GM19438 (cell line): ENCODE data around the gene ATP8B2.
"Not testable (repeated sequence)": the region's sequence is repeated elsewhere in the genome, so short reads cannot be mapped to it uniquely, and the experiment has no call there.

Experiments used
- ATAC-seq: cut with Tn5 transposase; IDR thresholded peaks from one replicate; pipeline ENCODE4 v1.9.1; 2021; ENCODE audit warnings: low read depth; ENCODE audit not compliant: unreplicated experiment

The ATP8B2 gene

DNA sequence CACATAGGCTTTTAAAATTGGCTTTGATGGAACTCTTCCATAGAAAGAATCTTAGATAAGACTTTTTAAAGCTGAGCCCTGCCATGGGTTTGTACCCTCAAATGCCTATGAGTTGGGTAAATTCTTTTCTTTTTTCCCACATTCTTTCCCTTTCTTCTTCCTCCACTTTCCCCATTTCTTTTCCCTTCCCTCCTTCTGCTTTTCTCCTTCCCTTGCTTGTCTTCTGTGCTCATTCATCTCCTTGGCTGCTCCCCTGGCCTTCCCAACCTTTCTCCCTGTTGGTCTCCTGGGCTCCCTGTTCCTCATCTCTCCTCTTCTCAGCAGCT, 3.8 kb upstream of the ATP8B2 start:
- ATAC-seq = not testable (repeated sequence)

DNA sequence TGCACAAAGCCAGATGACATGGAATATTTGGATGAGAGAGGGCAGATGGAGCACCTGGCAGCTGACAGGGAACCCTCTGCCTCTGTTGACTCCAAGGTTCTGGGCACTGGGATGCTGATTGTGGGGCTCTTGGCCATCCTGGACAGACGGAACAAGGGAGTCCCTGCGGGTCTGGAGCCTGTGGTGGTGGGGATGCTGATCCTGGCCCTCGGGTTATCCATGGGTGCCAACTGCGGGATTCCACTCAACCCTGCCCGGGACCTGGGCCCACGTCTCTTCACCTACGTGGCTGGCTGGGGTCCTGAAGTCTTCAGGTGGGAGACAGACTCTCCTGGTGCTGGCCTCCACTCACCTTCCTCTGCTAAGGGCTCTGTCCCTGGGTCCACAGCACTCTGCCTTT, 1.8 kb upstream of the ATP8B2 start:
- no peak for ATAC-seq

DNA sequence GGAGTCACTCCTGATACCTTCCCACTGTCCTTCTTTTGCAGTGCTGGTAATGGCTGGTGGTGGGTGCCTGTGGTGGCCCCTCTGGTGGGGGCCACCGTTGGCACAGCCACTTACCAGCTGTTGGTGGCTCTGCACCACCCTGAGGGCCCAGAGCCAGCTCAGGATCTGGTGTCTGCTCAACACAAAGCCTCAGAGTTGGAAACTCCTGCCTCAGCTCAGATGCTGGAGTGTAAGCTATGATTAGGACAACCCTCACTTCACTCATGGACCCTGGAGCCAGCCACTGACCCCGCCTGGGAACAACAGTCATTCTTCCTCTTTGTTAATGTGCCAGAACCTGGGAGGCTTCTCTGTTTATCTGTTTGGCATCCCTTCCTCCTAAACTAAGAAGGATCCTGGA, 1.1 kb upstream of the ATP8B2 start:
- ATAC-seq = no peak

DNA sequence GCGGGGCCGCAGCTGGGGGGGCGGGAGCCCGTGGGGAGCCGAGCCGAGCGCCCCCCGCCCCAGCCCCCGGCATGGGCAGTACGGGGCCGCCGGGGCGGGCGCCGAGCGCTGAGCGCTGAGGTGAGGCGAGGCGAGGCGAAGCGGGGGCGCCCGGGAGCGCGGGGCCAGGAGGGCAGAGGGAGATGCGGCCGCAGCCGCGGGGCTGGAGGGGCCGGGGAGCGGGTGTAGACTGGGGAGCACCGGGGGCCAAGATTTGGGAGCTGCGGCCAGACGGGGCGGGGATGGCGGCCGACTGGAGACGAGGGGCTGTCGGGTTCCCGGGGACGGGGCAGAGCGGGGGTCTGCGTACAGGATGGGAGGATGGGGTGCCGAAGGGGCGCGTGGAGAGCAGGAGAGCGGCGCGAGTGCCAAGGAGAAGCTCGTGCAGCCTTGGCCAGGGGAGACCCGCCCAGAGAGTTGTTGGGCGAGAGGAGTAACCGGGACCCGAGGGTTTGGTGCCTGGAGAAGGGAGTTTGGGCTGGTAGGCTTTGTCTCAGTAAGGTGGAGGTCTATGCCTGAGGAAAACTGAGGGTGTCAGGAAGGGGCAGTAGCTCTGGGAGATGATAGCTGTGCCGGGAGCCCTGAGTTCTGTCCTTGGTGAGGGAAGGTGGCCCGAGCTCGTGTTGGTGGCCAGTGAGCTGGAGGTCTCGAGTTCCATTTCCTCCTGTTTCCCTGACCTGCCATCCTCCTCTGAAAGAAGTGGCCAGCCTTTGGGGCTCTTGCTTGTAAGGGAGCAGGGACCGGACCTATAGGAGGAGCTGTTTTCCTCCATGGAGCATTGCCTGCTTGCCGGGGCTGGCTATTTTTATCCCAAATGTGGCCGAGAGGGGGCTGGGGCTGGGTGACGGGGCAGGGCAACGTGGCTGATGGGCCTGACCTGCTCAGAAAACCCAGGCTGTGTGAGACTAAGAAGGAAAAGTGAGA, 539 bp downstream of the ATP8B2 start:
- no peak for ATAC-seq

DNA sequence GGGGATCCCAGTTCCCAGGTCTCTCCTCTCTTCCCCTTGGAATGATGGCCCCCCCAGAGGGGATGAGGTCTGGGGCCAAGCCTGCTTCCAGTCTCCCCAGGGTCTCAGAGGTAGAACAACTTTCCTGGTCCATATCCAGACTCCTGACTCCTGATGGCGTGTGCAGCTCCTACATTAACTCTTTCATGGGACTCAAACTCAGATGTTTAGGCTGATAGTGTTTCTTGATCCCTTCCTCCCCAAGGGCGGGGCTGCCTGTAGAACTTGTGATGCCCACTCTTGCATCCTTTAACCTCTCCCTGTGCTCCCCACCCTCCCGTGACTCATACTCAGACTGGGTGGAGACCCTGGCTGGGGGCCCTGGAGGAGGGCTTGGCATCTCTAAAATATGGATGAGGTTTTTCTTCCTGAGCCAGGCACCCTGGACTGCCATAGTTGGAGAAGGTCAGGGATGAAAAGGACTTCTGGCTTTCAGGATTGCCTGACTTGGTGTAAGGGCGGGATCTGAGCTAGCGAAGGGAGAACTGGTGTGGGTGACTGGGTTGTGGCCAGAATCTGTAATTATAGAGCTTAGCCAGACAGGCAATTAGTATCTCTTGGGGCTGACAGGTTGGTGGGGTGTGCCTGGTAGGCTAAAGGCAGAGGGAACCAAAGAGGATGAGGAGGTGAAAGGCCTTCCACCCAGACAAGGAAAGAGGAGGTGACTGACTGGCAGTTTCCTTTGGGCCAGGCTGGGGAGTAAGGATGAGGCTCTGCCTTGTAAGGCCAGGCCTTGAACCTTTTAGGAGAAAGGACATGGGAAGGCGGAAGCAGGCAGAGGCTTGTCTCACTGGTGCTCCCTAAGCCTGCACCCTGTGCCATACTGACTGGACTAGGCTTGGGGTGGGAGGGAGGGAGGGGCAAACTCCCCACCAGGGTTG, 1.5 kb downstream of the ATP8B2 start:
- no peak for ATAC-seq

DNA sequence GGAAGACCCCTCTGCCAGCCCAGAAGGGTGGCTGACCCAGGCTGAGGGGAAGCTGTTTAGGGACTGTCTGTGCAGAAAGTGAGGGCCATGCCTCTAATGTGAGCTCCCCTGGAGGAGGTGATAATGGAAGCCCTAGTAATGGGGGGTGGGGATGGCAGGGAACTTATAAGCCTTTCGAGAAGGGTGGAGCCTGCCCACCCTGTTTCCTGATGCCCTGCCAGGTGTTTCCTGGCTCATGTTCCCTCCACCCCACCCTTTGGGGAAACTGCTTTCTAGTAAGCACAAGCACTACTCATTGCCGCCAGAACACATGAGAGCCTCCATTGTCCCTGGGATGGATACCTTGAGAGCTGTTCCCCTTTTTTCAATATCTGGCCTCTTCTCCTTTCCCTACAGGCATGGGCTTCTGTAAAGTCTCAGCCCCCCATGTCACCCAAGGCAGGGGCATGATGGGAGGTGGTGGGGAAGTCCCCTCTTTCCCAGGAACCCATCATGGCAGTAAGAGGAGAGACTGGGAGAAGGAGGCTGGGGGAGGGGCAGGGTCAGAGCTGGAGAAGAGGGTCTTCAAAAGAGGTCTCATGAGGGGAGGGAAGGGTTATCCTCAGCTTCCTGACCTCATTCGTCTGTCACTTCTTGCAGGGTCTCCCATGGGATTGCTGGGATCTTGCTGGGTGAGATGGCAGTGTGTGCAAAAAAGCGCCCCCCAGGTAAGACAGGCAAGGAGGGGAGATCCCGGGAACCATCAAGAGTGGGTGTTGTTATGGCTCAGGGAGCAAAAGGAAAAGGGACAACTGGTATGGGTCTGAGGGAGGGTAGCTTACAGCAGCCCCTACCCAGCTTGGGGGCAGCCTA, 2.4 kb downstream of the ATP8B2 start:
- ATAC-seq = no peak

DNA sequence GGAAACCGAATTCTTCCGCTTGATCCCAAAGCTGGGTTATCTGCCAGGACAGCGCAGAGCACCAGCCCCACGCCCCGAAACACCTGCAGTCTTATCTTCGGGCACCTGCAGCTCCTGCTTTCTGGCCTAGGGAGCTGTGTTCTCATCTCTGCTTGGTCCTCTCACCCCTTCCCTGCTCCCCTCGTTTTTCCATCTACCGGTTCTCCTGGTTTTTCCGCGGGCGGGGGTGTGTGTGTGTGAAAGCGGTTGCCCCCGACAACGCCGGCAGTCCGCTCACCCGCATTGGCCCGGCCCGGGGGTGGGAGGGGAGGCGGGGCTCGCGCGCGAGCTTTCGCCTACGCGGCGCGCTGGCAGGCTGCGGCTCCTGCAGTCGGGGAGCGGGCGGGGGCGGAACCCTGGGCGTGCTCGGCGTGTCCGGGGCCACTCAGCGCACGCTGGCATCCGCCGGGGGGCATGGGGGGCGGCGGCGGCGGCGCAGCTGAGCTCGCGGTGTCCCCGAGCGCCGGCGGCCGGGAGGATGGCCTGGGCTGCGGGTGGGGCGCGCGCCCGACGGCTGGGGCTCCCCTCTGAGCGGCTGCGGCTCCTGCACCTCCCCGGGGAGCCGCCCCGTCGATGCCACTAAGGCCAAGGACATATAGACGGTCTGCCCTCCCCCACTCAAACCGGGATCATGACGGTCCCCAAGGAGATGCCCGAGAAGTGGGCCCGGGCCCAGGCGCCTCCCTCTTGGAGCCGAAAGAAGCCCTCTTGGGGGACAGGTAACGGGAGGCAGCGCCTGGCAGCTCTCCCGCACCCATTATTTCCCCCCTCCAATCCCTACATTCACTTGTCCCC, 3.2 kb downstream of the ATP8B2 start:
- no peak for ATAC-seq

DNA sequence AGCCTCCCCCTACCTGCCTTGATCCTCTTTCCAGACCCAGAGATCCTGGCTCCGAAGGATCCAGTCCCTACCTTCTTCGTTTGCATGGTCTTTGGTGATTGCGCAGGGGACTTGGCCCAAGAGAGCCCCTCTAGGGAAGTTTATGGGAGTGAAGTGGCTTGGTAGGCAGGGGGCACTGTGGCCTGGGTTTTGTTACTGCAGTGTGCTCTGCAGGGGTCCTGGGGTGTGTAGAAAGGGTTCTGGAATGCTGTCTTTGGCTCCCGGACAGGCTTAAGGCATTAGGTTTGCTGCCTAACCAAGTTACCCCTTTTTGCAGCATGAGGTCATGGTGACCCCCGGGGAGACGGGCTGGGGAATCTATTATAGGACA, 3.8 kb downstream of the ATP8B2 start:
- no peak for ATAC-seq

DNA sequence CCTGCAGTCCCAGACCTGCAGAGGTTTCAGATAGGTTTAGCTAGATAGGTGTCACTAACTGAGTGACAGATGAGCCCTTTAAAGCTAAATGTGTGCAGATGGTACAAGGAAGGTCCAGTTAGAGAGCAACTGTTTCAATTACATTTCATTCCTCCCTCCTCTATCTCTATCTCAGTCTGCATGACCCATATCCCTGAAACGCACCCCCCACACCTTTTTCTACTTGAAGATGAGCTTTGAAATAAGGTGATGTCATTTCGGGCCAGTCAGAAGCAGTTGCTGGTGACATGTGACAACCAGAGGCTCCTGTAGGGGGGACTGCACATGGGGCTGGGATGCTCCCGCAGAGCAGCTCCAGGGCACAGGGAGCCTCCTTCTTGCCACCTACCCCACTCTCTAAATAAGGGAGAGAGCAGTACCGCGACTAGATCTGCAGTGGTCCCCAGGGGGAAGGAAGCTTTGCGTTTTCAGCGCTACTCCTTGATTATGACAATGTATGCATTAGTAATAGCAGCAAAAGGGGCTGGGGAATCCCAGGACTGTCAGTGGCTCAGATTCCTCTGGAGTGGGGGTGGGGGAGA, 4.3 kb downstream of the ATP8B2 start:
- ATAC-seq = no peak

DNA sequence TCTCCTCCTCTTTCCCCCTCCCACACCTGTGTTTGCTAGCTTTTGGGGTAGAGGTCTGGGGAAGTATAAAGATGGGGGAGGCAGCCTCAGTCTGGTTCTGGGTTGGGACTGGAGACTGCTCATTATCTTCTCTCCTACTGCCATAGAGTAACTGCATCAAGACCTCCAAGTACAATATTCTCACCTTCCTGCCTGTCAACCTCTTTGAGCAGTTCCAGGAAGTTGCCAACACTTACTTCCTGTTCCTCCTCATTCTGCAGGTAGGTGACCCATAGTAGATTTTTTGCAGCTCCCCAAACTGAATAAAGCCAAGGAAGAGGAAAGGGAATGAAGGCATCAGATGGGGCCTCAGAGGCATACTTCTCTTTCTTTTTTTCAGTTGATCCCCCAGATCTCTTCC, 5.3 kb downstream of the ATP8B2 start:
- no peak for ATAC-seq

DNA sequence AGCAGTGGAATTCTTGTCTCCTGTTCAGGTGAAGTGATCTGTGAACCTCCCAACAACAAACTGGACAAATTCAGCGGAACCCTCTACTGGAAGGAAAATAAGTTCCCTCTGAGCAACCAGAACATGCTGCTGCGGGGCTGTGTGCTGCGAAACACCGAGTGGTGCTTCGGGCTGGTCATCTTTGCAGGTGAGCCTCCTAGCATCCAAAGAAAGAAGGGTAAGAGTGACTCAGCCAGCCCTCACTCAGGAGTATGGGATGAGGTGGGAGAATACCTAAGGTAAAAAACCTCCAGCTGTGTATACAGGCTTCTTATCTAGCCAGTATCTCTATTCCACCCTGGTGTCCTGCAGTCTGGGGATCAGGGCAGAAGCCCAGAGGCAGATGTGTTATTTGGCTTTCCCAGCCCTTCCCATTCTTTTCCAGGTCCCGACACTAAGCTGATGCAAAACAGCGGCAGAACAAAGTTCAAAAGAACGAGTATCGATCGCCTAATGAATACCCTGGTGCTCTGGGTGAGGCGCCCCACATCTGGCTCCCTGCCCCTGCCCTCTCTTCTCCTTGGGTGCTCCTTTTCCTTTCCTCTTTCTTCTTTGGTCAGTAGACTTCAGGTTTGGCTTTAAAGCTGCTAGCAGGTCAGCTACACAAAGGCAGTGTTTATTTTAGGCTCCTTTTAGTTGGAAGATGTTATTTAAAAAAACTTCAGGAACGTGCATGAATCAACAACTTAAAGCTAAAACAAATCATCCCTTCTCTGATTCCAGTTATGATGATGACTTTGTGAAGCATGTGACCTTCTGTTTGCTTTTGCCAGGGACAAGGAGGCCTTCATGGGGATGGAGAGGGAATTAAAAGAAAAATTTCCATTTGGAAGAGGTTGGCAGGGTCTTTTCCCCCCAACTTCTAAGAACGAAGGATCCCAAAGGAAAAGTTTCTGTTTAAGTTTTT, 9.0 kb downstream of the ATP8B2 start:
- ATAC-seq = no peak

DNA sequence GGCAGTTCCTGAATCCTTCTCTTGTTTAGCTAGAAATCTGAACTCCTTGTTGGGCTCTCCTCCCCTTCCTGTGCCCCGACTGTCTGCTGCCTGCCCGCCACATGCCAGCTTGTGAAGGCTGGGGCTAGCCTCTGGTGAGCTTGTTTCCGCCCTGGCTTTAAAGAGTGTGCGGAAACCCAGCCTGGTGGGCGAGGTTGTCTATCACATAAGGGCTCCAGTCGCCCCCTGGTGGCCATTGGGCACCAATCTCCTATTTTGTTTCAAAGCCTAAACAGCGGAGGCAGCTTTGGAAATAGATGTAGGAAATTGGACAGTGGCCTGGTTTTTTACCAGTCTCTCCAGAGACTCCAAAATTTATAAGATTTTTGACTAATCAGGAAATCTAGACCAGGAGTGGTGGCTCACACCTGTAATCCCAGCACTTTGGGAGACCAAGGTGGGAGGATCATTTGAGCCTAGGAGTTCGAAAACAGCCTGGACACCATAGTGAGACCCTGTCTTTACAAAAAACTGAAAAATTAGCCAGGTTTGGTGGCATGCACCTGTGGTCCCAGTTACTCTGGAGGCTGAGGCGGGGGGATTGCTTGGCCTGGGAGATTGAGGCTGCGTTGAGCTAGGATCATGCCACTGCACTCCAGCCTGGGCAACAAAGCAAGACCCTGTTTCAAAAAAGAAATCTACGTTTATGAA, 9.8 kb downstream of the ATP8B2 start:
- no peak for ATAC-seq

DNA sequence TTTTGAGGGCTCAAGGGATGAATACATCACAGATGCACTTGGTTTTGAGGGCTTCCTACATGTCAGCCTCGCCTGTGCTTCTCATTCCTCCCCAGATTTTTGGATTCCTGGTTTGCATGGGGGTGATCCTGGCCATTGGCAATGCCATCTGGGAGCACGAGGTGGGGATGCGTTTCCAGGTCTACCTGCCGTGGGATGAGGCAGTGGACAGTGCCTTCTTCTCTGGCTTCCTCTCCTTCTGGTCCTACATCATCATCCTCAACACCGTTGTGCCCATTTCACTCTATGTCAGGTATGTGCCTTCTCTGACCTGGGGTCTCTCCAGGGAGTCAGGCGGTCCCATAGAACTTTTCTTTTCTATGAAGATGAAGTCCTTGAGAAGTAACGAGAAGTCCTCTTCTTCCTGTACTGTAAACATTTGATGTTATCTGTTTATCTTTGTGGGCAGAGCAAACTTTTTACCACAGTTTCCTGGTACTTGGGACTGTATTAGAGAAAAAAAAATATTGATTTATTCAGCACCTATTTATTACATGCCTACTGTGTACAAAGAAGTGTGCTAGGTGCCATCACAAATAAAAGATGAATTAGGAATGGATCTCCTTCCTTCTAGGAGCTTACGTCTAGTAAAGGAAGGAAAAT, 12.0 kb downstream of the ATP8B2 start:
- ATAC-seq = no peak

DNA sequence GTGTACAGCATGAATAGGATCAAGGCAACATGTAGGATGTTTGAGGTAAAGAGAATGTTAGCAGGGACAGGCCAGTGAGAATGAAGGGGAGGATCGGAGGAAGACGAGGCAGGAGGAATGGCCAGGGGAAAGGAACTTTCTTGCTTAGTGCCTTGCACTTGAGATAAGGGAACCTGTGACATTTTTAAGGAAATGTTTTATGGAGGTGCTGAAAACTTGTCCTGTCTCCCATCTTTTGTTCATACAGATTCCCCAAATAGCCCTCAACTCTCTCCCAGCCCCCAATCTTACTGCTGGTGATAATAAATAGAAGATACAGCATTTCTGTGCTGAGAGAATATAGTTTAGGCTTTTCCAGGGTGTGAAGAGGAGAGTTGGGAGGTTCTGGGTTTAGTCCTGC, 13.6 kb downstream of the ATP8B2 start:
- no peak for ATAC-seq

DNA sequence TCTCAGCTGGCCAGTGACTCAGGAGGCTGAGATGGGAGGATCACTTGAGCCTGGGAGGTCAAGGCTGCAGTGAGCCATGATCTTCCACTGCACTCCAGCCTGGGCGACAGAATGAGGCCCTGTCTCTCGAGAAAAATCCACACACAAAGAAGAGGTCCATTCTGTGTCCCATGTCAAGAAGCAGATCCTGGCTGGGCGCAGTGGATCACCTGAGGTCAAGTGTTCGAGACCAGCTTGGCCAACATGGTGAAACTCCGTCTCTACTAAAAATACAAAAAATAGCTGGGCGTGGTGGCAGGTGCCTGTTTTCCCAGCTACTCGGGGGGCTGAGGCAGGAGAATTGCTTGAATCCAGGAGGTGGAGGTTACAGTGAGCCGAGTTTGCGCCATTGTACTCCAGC, 16.0 kb downstream of the ATP8B2 start:
- ATAC-seq = not testable (repeated sequence)

DNA sequence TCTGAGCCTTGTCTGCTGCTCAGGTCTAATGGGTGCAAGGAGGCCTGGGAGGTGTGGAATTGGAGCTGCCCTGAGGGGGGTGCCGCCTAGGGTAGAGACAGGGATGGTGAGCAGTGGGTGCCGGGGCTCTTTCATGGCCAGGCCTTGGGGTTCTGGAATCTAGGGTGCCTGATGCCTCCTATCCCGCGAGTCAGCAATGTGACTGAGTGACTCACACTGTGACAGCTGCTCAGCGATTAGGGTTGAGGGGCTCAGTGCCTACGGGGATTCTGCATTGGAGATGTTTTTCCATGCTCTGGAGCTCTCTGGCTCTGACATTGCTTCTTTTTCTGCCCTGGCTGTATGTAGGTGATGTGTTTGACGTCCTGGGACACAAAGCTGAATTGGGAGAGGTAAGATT, 16.8 kb downstream of the ATP8B2 start:
- ATAC-seq = no peak

DNA sequence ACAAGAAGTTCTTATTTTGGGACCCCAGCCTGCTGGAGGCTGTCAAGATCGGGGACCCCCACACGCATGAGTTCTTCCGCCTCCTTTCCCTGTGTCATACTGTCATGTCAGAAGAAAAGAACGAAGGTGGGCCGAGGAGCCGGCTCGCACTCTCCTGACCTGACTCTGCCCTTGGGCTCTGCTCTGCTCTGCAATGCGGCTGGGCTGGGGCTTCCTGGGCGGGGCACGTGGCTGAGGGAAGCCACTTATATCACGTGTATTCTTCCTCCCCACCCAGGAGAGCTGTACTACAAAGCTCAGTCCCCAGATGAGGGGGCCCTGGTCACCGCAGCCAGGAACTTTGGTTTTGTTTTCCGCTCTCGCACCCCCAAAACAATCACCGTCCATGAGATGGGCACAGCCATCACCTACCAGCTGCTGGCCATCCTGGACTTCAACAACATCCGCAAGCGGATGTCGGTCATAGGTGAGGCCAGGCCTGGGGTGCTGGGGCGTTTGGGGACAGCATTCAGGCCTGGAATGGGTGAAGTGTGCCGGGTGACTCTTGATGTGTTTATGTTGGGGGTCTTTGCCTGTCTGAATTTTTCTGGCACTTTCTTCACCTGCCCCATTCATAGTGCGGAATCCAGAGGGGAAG, 17.6 kb downstream of the ATP8B2 start:
- ATAC-seq = no peak
